Fibroblast of lung (primary cell): Measurements from ENCODE around the gene DDX42.

Source experiments
- EZH2 ChIP-seq: IDR thresholded peaks from 2 replicates; pipeline ENCODE4 v1.5.1; 2012; ENCODE audit warnings: low read length, control low read depth, mild to moderate bottlenecking; ENCODE audit errors: missing control alignments
- TF ChIP-seq, protein P1 (sequence below), 2 donors: IDR thresholded peaks in 1 of 2; conservative IDR thresholded peaks in 1 of 2; 1 replicate in 1 of 2; 2 replicates in 1 of 2; pipeline ENCODE4 v1.5.1; 2011 to 2012; ENCODE audit warnings: low read length in 2 of 2, control low read depth in 1 of 2, inconsistent platforms in 1 of 2, low read depth in 1 of 2, mild to moderate bottlenecking in 1 of 2

DNA sequence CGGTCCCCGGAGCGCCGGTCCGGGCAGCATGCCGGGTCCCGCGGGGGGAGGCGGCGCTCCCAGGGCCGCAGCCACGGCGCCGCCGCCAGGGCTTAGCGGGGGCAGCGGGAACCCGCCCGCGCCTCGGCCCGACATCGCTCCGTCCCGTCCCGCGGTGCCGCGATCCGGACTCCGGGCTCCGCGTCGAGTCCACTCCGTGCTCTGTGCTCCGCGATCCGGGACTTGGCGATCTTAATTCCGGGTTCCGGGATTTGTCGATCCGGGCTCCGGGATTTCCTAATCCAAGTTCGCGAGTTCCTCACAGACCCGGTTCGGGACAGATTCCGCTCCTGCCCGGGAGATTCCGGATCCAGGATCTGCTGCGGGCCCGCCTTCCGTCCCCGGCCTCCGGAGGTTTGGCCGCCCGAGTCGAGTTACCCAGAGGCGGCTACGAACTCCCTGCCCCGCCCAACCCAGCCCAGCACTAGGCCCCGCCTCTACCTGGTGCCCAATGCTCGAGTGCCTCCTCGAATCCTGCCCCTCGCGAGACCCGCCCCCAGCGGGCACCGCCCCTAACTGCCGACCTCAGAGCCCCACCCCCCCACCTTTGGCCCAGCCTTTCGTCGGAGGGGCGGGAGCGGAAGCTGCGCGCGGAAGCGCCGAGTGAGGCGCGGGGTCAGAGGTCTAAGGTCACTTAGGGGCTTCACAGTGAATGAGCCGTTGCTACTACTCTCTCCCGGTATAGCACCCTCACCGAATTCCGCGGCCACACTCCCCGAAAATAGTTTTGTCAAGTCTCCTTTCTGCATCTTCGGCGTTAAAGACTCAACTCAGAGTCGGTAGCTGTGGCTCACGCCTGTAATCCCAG, 68.8 kb downstream of the DDX42 start, which contains the start of gene SMARCD2:
- TF ChIP-seq, protein P1, sequence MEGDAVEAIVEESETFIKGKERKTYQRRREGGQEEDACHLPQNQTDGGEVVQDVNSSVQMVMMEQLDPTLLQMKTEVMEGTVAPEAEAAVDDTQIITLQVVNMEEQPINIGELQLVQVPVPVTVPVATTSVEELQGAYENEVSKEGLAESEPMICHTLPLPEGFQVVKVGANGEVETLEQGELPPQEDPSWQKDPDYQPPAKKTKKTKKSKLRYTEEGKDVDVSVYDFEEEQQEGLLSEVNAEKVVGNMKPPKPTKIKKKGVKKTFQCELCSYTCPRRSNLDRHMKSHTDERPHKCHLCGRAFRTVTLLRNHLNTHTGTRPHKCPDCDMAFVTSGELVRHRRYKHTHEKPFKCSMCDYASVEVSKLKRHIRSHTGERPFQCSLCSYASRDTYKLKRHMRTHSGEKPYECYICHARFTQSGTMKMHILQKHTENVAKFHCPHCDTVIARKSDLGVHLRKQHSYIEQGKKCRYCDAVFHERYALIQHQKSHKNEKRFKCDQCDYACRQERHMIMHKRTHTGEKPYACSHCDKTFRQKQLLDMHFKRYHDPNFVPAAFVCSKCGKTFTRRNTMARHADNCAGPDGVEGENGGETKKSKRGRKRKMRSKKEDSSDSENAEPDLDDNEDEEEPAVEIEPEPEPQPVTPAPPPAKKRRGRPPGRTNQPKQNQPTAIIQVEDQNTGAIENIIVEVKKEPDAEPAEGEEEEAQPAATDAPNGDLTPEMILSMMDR (conservative IDR thresholded peaks at IDR 0.05 in 1 of 2, IDR thresholded peaks at IDR 0.05 in 1 of 2; ENCODE audit: low read depth in 1 of 2, low read length in 2 of 2): no peak
- TF ChIP-seq EZH2: no peak
